ENCODE results near the gene ARMCX1. TPM values are rescaled to one million over a fixed set of nuclear protein-coding genes. Genes with fewer than 3 reads are reported as not detected.

ARMCX1 gene
- total RNA-seq, 5 donors from 2014 or later (not counting 1 experiment from before 2014, with no cell fraction given): 0.72 to 1.5 (median 1.2) TPM

DNA sequence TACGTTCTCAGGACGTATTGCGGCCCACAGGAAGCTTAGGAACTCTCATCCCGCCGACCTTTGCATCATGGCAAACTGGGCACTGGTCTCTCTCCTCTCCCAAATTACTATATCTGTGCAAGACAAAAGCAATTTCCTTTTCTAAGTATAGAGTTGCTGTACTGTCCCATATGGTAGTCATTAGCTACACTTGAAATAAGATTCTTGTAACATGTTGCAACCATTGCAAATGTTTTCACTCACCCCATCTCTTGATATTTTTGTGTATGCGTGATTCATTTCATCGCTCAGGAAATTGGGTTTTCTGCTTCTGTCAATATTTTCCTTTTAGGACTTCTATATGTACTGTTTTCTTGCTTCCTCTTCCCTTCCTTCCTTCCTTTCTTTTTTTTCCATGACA lies 51.7 kb downstream of the ARMCX1 start:
- Histone ChIP-seq H3K36me3 (ENCODE audit: control insufficient read depth in 2 of 2, extremely low read depth in 1 of 2, insufficient read depth in 1 of 2, low read length in 1 of 2) (no peaks in the 10 kb centered on the region), H3K27me3 (replicated peaks in 1 of 2; ENCODE audit: control insufficient read depth in 2 of 2, extremely low read depth in 1 of 2, insufficient read depth in 2 of 2, low read length in 1 of 2) (no peaks in the 10 kb centered on the region), H3K9me3 (no peaks in the 10 kb centered on the region), H3K4me3 (ENCODE audit: control insufficient read depth in 1 of 2, extremely low read depth in 1 of 2, low read length in 1 of 2) (no peak overlapping the region), H3K27ac (ENCODE audit: low read length) (no peak overlapping the region), H3K4me1 (ENCODE audit: control insufficient read depth in 1 of 2, extremely low read depth in 1 of 2, insufficient read depth in 2 of 2, low read length in 2 of 2) (no peaks in the 10 kb centered on the region)
- no CpG with 5 or more reads among the region's 7 CpGs for WGBS (ENCODE audit: insufficient coverage)
- DNase-seq: no peak
- Mint-ChIP-seq H3K9me3 (no peaks in the 10 kb centered on the region), H3K27me3 (peaks cover 2 to 3% of the 10 kb centered on the region in 2 donors), H3K4me3 (no peak overlapping the region), H3K4me1 (no peaks in the 10 kb centered on the region), H3K27ac (no peak overlapping the region), H3K36me3 (no peaks in the 10 kb centered on the region)
- CTCF ChIA-PET: no interaction called here
- no peak for ATAC-seq (replicated peaks in 1 of 4)
- POLR2A ChIA-PET: no interaction called here

Other genes starting within 250 kb of the ARMCX1 start
- gene TIMM8A, start 201.8 kb upstream of the ARMCX1 start, total RNA-seq: 10 to 100 TPM in 2 of 5 donors, 1 to 10 TPM in 3; 5.1 to 11.4 (median 9.8) TPM
- 1 to 10 TPM; 1.6 to 9.5 (median 4.1) TPM for gene BTK, start 164.4 kb upstream of the ARMCX1 start, total RNA-seq
- 100 to 1,000 TPM; 183 to 509 (median 431) TPM for gene RPL36A, start 159.5 kb upstream of the ARMCX1 start, total RNA-seq
- 10 to 100 TPM; 11.3 to 22.5 (median 14.9) TPM for gene GLA, start 142.6 kb upstream of the ARMCX1 start, total RNA-seq
- gene HNRNPH2, start 142.3 kb upstream of the ARMCX1 start, total RNA-seq: 10 to 100 TPM; 32.4 to 39.5 (median 36.0) TPM
- 10 to 100 TPM in 2 of 5 donors, 1 to 10 TPM in 3; 6.3 to 14.7 (median 9.4) TPM for gene ARMCX4, start 65.1 kb upstream of the ARMCX1 start, total RNA-seq
- gene ARMCX6, start 67.5 kb downstream of the ARMCX1 start, total RNA-seq: 10 to 100 TPM; 31.6 to 46.1 (median 35.8) TPM
- gene ARMCX3, start 72.6 kb downstream of the ARMCX1 start, total RNA-seq: 10 to 100 TPM; 29.6 to 53.9 (median 38.8) TPM
- 1 to 10 TPM; 2.9 to 8.9 (median 6.6) TPM for gene ARMCX2, start 109.3 kb downstream of the ARMCX1 start, total RNA-seq

All from T-cell (primary cell).